OCI-LY3 (cell line): ENCODE measurements around the gene TRIM8.

Source experiments
- EZH2phosphoT487 ChIP-seq: fragments of 200-600 bp; shearing (Covaris generic); IDR thresholded peaks from 2 replicates; pipeline ENCODE4 v1.6.1; 2018; ENCODE audit warnings: antibody characterized with exemption, mixed run types, low read depth
- TF ChIP-seq, protein P1 (sequence below): fragments of 200-600, 300-600 bp; sonication (generic); IDR thresholded peaks from 2 replicates; pipeline ENCODE4 v1.5.1; 2014; ENCODE audit warnings: antibody characterized with exemption, low read length, low read depth

- TF ChIP-seq, protein P1, sequence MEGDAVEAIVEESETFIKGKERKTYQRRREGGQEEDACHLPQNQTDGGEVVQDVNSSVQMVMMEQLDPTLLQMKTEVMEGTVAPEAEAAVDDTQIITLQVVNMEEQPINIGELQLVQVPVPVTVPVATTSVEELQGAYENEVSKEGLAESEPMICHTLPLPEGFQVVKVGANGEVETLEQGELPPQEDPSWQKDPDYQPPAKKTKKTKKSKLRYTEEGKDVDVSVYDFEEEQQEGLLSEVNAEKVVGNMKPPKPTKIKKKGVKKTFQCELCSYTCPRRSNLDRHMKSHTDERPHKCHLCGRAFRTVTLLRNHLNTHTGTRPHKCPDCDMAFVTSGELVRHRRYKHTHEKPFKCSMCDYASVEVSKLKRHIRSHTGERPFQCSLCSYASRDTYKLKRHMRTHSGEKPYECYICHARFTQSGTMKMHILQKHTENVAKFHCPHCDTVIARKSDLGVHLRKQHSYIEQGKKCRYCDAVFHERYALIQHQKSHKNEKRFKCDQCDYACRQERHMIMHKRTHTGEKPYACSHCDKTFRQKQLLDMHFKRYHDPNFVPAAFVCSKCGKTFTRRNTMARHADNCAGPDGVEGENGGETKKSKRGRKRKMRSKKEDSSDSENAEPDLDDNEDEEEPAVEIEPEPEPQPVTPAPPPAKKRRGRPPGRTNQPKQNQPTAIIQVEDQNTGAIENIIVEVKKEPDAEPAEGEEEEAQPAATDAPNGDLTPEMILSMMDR: no peak
- TF ChIP-seq EZH2phosphoT487: no peak
Observed at GRCh38 chr10:102632394-102633111, 11.7 kb upstream of the TRIM8 start.
